SK-N-MC (cell line): Measurements from ENCODE around the gene FNTB.

ENCODE experiments used
- EZH2 ChIP-seq: fragments of 200-600 bp; sonication (generic); IDR thresholded peaks from one replicate; pipeline ENCODE4 v1.6.1; 2017; ENCODE audit warnings: antibody characterized with exemption
- FOXP2 ChIP-seq: optimal IDR thresholded peaks from 2 replicates; pipeline ENCODE3; 2011; ENCODE audit warnings: mild to moderate bottlenecking, moderate library complexity; ENCODE audit not compliant: insufficient read depth; ENCODE audit errors: extremely low read length, control extremely low read depth
- POLR2AphosphoS5 ChIP-seq: IDR thresholded peaks from 2 replicates; pipeline ENCODE4 v1.6.1; 2012; ENCODE audit warnings: mild to moderate bottlenecking, low read depth, low read length, borderline replicate concordance

- no peak for TF ChIP-seq EZH2
- no peak for TF ChIP-seq POLR2AphosphoS5
- no peak for TF ChIP-seq FOXP2
Observed at GRCh38 chr14:65001723-65002122, 15.0 kb downstream of the FNTB start.
